ENCODE measurements around the gene ARFGAP2. TPM values are rescaled to one million over a fixed set of nuclear protein-coding genes. Genes with fewer than 3 reads are reported as not detected.

Gene ARFGAP2
- total RNA-seq, 2 experiments from 2014 or later = 70.1 to 71.7 TPM

DNA sequence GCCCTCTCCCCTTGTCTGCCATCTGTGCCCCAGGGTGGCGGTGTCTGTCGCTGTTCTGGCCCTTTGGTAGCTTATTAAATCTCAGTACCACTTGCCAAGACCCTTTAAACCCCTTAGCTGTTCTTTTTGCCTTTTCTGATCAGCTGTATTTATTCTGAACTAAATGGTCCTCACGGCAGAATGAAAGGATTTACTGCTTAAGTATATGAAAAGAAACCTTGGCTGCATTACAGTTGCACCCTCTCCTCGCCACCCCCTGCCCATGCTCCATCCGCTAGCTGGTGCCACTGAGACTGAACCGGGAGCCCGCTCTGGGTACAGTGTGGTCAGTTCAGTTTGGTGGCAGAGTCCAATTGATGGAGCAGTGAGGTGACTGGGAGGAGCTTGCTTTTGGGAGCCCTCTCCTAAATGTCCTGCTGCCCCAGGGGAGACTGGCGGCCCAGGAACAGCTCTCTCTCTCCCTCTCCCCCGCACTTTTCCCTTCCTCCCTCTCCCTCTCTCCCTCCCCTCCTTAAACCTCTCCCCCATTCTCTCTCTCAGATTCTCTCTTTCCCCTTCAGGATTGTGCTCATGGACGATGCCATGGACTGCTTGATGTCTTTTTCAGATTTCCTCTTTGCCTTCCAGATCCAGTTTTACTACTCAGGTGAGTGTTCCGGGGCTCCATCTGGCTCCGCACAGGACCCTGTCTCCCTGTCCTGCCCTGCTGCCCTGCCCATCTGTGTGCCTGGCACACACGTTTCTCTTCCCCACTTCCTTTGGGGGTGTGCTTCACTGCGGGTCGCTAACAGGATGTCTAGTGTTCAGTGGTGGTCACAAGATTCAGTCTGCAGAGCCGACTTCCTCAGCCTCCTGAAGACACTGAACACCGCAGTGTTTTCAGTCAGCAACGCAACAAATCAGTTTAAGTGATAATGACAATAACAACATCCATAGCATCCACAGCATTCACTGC is 21.8 kb downstream of the ARFGAP2 start:
- Mint-ChIP-seq H3K9me3 (no peaks in the 10 kb centered on the region), H3K36me3 (ENCODE audit: low read depth) (no peaks in the 10 kb centered on the region), H3K27me3 (no peaks in the 10 kb centered on the region), H3K4me3 (peak overlapping the region; percentile 31), H3K4me1 (ENCODE audit: low read depth) (peaks cover 27% of the 10 kb centered on the region), H3K27ac (peak overlapping the region; percentile 78)
- ATAC-seq (peak; percentile 84), DNase-seq (peak; percentile 65)
- ChIA-PET CTCF (interaction anchor here (0.7 to 3.7 kb wide), 22 partner anchors 9 to 365 kb away, joined by 3 to 38 read pairs (median 4); partner anchors contain the start of gene CSTPP1), POLR2A (interaction anchor here (0.6 to 1.9 kb wide), 3 partner anchors 60 to 911 kb away, joined by 3 to 7 read pairs (median 3); partner anchors contain the start of gene DDB2)
- intact Hi-C loops (cut with micrococcal nuclease) = no loop called here
- TF ChIP-seq, protein P1, sequence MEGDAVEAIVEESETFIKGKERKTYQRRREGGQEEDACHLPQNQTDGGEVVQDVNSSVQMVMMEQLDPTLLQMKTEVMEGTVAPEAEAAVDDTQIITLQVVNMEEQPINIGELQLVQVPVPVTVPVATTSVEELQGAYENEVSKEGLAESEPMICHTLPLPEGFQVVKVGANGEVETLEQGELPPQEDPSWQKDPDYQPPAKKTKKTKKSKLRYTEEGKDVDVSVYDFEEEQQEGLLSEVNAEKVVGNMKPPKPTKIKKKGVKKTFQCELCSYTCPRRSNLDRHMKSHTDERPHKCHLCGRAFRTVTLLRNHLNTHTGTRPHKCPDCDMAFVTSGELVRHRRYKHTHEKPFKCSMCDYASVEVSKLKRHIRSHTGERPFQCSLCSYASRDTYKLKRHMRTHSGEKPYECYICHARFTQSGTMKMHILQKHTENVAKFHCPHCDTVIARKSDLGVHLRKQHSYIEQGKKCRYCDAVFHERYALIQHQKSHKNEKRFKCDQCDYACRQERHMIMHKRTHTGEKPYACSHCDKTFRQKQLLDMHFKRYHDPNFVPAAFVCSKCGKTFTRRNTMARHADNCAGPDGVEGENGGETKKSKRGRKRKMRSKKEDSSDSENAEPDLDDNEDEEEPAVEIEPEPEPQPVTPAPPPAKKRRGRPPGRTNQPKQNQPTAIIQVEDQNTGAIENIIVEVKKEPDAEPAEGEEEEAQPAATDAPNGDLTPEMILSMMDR (IDR thresholded peaks at IDR 0.05) = no peak

DNA sequence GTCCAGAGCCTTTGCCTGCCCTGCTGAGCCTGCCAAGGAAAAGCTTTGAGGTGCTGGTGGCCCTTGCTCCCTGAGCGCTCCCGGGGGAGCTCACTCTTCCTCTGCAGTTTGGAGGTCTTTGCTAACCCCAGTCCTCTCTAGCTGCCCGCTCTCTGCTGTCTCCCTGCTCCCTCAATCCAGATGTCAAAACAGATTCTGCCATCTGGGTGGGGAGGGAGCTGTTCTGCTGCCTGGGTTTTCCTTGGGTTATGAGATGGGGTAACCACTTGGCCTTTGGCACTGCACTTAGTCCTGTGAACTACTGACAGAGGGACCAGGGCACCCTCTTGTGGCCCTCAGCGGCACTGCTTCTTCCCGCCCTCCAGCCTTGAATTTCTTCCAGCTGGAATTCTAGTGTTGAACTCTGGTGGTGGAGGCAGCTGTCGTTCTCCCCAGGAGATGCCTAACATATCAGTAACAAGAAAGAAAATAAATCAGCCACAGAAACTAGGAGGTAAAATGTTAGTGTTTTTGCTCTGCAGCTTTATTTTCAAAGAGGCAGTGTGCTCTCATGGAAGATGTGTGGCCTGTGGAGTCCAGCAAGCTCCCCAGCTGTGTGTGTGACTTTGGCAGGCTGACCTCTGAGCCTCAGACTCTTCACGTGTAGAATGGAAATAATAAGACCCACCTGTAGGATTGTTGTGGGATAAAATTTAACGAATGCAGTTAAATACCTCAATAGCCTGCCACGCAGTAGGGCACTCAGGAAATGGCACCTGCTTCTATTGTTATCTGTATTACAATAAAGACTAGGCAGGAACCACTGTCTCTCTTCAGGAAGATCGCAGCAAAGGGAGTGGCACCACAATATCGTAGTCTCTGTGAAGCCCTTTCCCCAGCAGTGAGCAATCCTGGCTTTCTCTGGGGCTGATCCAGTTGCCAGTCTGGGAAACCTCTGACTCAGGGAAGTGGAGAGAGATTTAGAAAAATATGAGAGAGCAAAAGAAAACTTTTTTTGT is 23.4 kb downstream of the ARFGAP2 start:
- Mint-ChIP-seq H3K36me3 (ENCODE audit: low read depth) (no peaks in the 10 kb centered on the region), H3K4me1 (ENCODE audit: low read depth) (peaks cover 27% of the 10 kb centered on the region), H3K27me3 (no peaks in the 10 kb centered on the region), H3K9me3 (no peaks in the 10 kb centered on the region), H3K27ac (peak overlapping the region; percentile 70), H3K4me3 (no peak overlapping the region)
- TF ChIP-seq, protein P1 (IDR thresholded peaks at IDR 0.05) = peak; percentile 99
- POLR2A ChIA-PET = interaction anchor here (0.5 to 1.6 kb wide), 4 partner anchors 10 to 85 kb away, joined by 3 to 4 read pairs (median 4); no protein-coding TSS in a partner anchor
- CTCF ChIA-PET = interaction anchor here (0.6 to 3.7 kb wide), 79 partner anchors 9 to 452 kb away, joined by 3 to 38 read pairs (median 5); partner anchors contain the start of genes CSTPP1, LRP4 and ZNF408
- peak; percentile 74 for ATAC-seq
- DNase-seq = peak; percentile 69
- intact Hi-C loops (cut with micrococcal nuclease) = loop anchor here (1.0 kb wide), 1 partner anchor 264 kb away; no protein-coding TSS in a partner anchor

DNA sequence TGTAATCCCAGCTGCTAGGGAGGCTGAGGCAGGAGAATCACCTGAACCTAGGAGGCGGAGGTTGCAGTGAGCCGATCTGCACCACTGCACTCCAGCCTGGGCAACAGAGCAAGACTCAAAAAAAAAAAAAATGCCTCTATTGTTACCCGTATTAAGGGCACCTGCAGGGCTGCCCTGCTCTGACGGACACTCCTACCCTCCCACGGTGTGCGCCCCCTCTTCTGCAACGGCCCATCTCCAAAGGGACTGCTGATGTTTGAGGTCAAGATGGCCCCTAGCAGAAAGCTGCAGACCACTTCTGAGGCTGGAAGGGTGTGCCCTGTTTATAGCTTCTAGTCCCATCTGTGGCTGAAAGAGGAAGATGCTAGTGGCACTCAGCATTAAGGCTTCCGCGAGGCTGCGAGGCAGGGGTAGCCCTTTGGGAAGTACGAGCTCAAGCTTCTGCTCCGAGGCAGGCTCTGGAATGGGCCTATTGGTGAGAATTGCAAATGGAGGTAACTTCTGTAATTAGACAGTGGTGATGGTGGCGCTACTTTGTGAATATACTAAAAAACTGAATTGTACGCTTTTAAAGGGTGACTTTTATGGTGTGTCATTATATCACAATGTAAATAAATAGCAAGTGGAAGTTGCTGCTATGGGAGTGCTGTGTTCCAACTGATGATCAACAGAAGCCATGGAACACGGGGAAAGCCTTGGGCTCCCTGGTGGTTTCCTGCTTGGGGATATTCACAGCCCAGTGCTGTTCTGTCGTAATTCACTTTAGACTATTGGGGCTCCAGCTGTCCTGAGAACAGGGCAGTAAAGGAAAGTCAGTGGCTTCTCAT is 24.3 kb downstream of the ARFGAP2 start:
- Mint-ChIP-seq H3K4me1 (ENCODE audit: low read depth) (peaks cover 27% of the 10 kb centered on the region), H3K27me3 (no peaks in the 10 kb centered on the region), H3K9me3 (no peaks in the 10 kb centered on the region), H3K4me3 (no peak overlapping the region), H3K36me3 (ENCODE audit: low read depth) (no peaks in the 10 kb centered on the region), H3K27ac (no peak overlapping the region)
- intact Hi-C loops (cut with micrococcal nuclease) = no loop called here
- ATAC-seq = no peak
- DNase-seq = no peak
- TF ChIP-seq, protein P1 (IDR thresholded peaks at IDR 0.05) = no peak
- POLR2A ChIA-PET = interaction anchor here (0.5 to 1.6 kb wide), 3 partner anchors 10 to 85 kb away, joined by 3 to 4 read pairs (median 4); no protein-coding TSS in a partner anchor
- CTCF ChIA-PET = interaction anchor here (0.7 to 3.7 kb wide), 61 partner anchors 9 to 344 kb away, joined by 3 to 38 read pairs (median 6); partner anchors contain the start of genes CSTPP1 and LRP4

DNA sequence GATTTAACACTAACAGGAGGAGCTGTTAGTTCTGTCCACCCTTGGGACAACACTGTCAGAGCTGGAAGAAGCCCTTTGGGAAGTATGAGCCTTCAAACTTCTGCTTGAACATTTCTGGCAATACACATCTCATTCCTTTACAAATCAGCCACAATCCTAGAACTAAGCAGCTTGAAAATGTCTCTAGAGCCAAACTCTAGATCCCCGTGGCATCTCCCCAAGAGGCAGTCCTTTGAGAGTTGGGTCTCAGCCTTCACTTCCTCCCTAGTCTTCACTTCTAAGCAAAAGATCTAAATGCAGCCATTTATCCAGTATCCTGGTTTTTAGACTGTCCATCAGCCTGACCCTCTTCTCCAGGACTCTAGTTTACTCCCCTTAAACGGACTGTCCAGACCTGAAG is 26.9 kb downstream of the ARFGAP2 start:
- no peak overlapping the region for H3K4me3 Mint-ChIP-seq
- intact Hi-C loops (cut with micrococcal nuclease) = no loop called here
- peaks cover 17% of the 10 kb centered on the region for H3K4me1 Mint-ChIP-seq (ENCODE audit: low read depth)
- TF ChIP-seq, protein P1 (IDR thresholded peaks at IDR 0.05) = no peak
- no peaks in the 10 kb centered on the region for H3K9me3 Mint-ChIP-seq
- no peak overlapping the region for H3K27ac Mint-ChIP-seq
- ChIA-PET CTCF (interaction anchor here (1.8 to 2.0 kb wide), 2 partner anchors 11 to 259 kb away, joined by 5 to 7 read pairs; no protein-coding TSS in a partner anchor), POLR2A (no interaction called here)
- no peak for ATAC-seq
- DNase-seq = no peak
- no peaks in the 10 kb centered on the region for H3K36me3 Mint-ChIP-seq (ENCODE audit: low read depth)
- H3K27me3 Mint-ChIP-seq = no peaks in the 10 kb centered on the region

Measured in activated CD8-positive, alpha-beta T cell treated with anti-CD3 and anti-CD28 coated beads for 36 hours (primary cell).